K562 (cell line): ENCODE measurements around the gene HOXA5. TPM values are rescaled to one million over a fixed set of nuclear protein-coding genes. Genes with fewer than 3 reads are reported as not detected.

ENCODE experiments used
- ATAC-seq: fragments of 200-7000 bp; cut with Tn5 transposase; 3 replicates; pipeline ENCODE4 v1.9.1; 2020; ENCODE audit warnings: moderate library complexity
- BruUV-seq: library from RNA; stranded (reverse); fragments of 400-500 nt; replicated peaks from 2 replicates; lab custom pipeline; 2021; lab: Mats Ljungman, UMichigan
- CTCF ChIA-PET: fragments of 300-600 bp; formaldehyde crosslinking; extraction: SDS; loops from one replicate; lab custom pipeline; 2021; ENCODE audit warnings: low intra/inter-chr PET ratio; lab: Yijun Ruan, JAX
- POLR2A ChIA-PET: fragments of 300-600, 350-650 bp; sonication (Branson Sonifier 250); formaldehyde crosslinking; extraction: SDS; loops from one replicate; lab custom pipeline; 2021; ENCODE audit warnings: antibody characterized with exemption, inconsistent platforms; lab: Yijun Ruan, JAX
- DNase-seq, 4 experiments: peaks; one replicate each; pipeline versions ENCODE4 v3.0.0 to v3.0.0-alpha.2; 2011 to 2018; ENCODE audit warnings: low spot score in 3 of 4, mixed read lengths in 3 of 4; ENCODE audit errors: extremely low read depth in 1 of 4
- FAIRE-seq: peaks from 2 replicates; lab custom pipeline; 2011; peaks lifted over from hg19 to GRCh38; lab: Jason Lieb, UNC
- H2AFZ ChIP-seq: 2 replicates; pipeline ENCODE4 v1.6.0; 2011; ENCODE audit warnings: low read depth, low read length, control low read depth, inconsistent platforms
- H3K27ac ChIP-seq: fragments of 200-600 bp; 3 replicates; pipeline ENCODE4 v1.8.0; 2011; ENCODE audit warnings: low read depth, mild to moderate bottlenecking, control low read depth, inconsistent platforms, low read length, moderate library complexity, mixed read lengths; ENCODE audit errors: extremely low read depth
- H3K27me3 ChIP-seq, 2 experiments: fragments of 300-600 bp in 1 of 2; 2 replicates in 1 of 2; 3 replicates in 1 of 2; pipeline versions ENCODE4 v1.6.0 to v1.8.0; 2011; ENCODE audit warnings: inconsistent platforms in 2 of 2, low read length in 2 of 2, mild to moderate bottlenecking in 1 of 2, mixed read lengths in 1 of 2, moderate library complexity in 1 of 2; ENCODE audit not compliant: control insufficient read depth in 2 of 2, insufficient read depth in 2 of 2
- H3K36me3 ChIP-seq: fragments of 300-600 bp; 3 replicates; pipeline ENCODE4 v1.8.0; 2011; ENCODE audit warnings: mild to moderate bottlenecking, low read length, inconsistent platforms; ENCODE audit not compliant: control insufficient read depth, insufficient read depth
- H3K4me1 ChIP-seq, 2 experiments: fragments of 200-600 bp in 1 of 2; replicated peaks in 1 of 2; 2 replicates in 1 of 2; 3 replicates in 1 of 2; pipeline versions ENCODE4 v1.5.1 to v1.8.0; 2011; ENCODE audit warnings: inconsistent platforms in 2 of 2, low read length in 2 of 2, mild to moderate bottlenecking in 1 of 2, mixed read lengths in 1 of 2, moderate library complexity in 1 of 2; ENCODE audit not compliant: control insufficient read depth in 2 of 2, insufficient read depth in 2 of 2
- H3K4me2 ChIP-seq: 2 replicates; pipeline ENCODE4 v1.6.1; 2011; ENCODE audit warnings: low read length, control low read depth, inconsistent platforms, mixed read lengths; ENCODE audit not compliant: insufficient read depth
- H3K4me3 ChIP-seq: fragments of 200-600 bp; sonication (generic), shearing (Covaris generic); 2 replicates; pipeline ENCODE4 v1.5.1; 2016; ENCODE audit warnings: control low read depth, inconsistent platforms
- H3K79me2 ChIP-seq: fragments of 200-600 bp; 3 replicates; pipeline ENCODE4 v1.8.0; 2011; ENCODE audit warnings: low read length, inconsistent platforms; ENCODE audit not compliant: control insufficient read depth, insufficient read depth
- H3K9ac ChIP-seq, 2 experiments: 2 replicates each; pipeline versions ENCODE4 v1.6.0 to v1.6.1; 2011; ENCODE audit warnings: low read depth in 2 of 2, low read length in 2 of 2, control low read depth in 1 of 2, inconsistent platforms in 1 of 2, mild to moderate bottlenecking in 1 of 2, mixed read lengths in 1 of 2; ENCODE audit not compliant: insufficient read depth in 1 of 2
- H3K9me1 ChIP-seq: one replicate; pipeline ENCODE4 v1.6.0; 2011; ENCODE audit warnings: inconsistent platforms, mild to moderate bottlenecking, low read length, moderate library complexity; ENCODE audit not compliant: control insufficient read depth, insufficient read depth
- H3K9me3 ChIP-seq: replicated peaks from 2 replicates; pipeline ENCODE4 v1.5.1; 2011; ENCODE audit warnings: low read depth, low read length, inconsistent platforms; ENCODE audit not compliant: control insufficient read depth, insufficient read depth
- H4K20me1 ChIP-seq: replicated peaks from 2 replicates; pipeline ENCODE4 v1.6.1; 2011; ENCODE audit warnings: low read length, inconsistent platforms, mixed read lengths; ENCODE audit not compliant: control insufficient read depth, insufficient read depth
- CBX3 ChIP-seq, 2 experiments: IDR thresholded peaks; 1 replicate in 1 of 2; 2 replicates in 1 of 2; pipeline ENCODE4 v1.6.1; 2012; ENCODE audit warnings: inconsistent platforms in 2 of 2, low read length in 2 of 2, borderline replicate concordance in 1 of 2, control low read depth in 1 of 2
- HCFC1 ChIP-seq: IDR thresholded peaks from 2 replicates; pipeline ENCODE4 v1.6.1; 2012; ENCODE audit warnings: low read depth, low read length, improper control_type of control experiment
- HOXB6 ChIP-seq: fragments of 250-450 bp; sonication (Bioruptor Pico); IDR thresholded peaks from 2 replicates; pipeline ENCODE4 v1.5.1; 2022; ENCODE audit warnings: mild to moderate bottlenecking, borderline replicate concordance
- PTTG1 ChIP-seq: fragments of 450-650 bp; IDR thresholded peaks from 2 replicates; pipeline ENCODE4 v1.6.1; 2016; ENCODE audit warnings: low read depth, mild to moderate bottlenecking, missing genetic modification characterization, missing compliant biosample characterization
- SMAD3 ChIP-seq: fragments of 450-650 bp; formaldehyde crosslinking; conservative IDR thresholded peaks from 2 replicates; pipeline ENCODE4 v1.4.0; 2020; ENCODE audit warnings: mild to moderate bottlenecking
- YY1 ChIP-seq, 3 experiments: IDR thresholded peaks; 2 replicates each; pipeline ENCODE4 v1.6.1; 2011; ENCODE audit warnings: low read length in 2 of 3, mild to moderate bottlenecking in 2 of 3, moderate library complexity in 2 of 3, borderline replicate concordance in 1 of 3, control low read depth in 1 of 3, low read depth in 1 of 3; ENCODE audit not compliant: insufficient read depth in 3 of 3, insufficient replicate concordance in 2 of 3, control insufficient read depth in 1 of 3, insufficient read length in 1 of 3; ENCODE audit errors: extremely low read depth in 1 of 3
- ZBTB1 ChIP-seq: sonication (generic); formaldehyde crosslinking; IDR thresholded peaks from 2 replicates; pipeline ENCODE4 v1.8.1; 2023; ENCODE audit warnings: missing genetic modification reagents, low read depth, mild to moderate bottlenecking, borderline replicate concordance
- ZNF121 ChIP-seq: sonication (generic); formaldehyde crosslinking; conservative IDR thresholded peaks from 2 replicates; pipeline ENCODE4 v1.8.0; 2022; ENCODE audit warnings: missing genetic modification reagents
- ZNF408 ChIP-seq: fragments of 250-450 bp; sonication (Bioruptor Pico); IDR thresholded peaks from 2 replicates; pipeline ENCODE4 v1.4.0; 2020; ENCODE audit warnings: low read depth, mild to moderate bottlenecking, moderate library complexity
- WGBS: fragments of 100-300 bp; shearing (Covaris generic); methylation state at CpG from one replicate; pipeline ENCODE4 v1.1.6; 2016; ENCODE audit warnings: low coverage, mixed read lengths; ENCODE audit not compliant: insufficient coverage; ENCODE audit errors: missing lambda C conversion rate; 5-methylcytosine and 5-hydroxymethylcytosine counted together
- in situ Hi-C: fragments of 300-500 bp; cut with MboI; formaldehyde crosslinking; loops from 4 replicates; pipeline ENCODE4 v1.15.0; 2018; ENCODE audit warnings: inconsistent platforms, mixed read lengths
- intact Hi-C: fragments of 100-400 bp; cut with micrococcal nuclease; formaldehyde crosslinking; loops from 2 replicates; pipeline ENCODE4 v1.14.2; 2022
- polyA plus RNA-seq, 8 experiments: library from polyadenylated mRNA; depleted of rRNA in 4 of 8; stranded (reverse) in 5 of 8; unstranded in 3 of 8; fragments of >200 nt; fragmentation: Nextera tagmentation in 2 of 8; fragmentation: Illumina TruSeq in 1 of 8; extraction: Ambion mirVana in 2 of 8; extraction: Trizol in 1 of 8; gene quantifications; 2 replicates each; pipeline versions ENCODE4 v1.2.1 to v1.2.3, GENCODE V29; 2011 to 2014; ENCODE audit warnings: inconsistent platforms in 1 of 8, missing spikeins in 1 of 8
- total RNA-seq, 7 experiments: library from RNA; depleted of rRNA in 6 of 7; stranded (reverse); fragments of >200 nt in 6 of 7; fragmentation: Illumina TruSeq in 2 of 7; extraction: Trizol in 2 of 7; gene quantifications; 2 replicates each; pipeline versions ENCODE4 v1.2.1 to v1.2.3, GENCODE V29; 2011 to 2021; ENCODE audit warnings: low replicate concordance in 1 of 7

Gene HOXA5
- total and polyA plus RNA-seq, 9 of the 15 experiments (the other 6 are each of a cell fraction or from before 2014, with no cell fraction given): 0.13 TPM; not detected in 8

- H3K9me3 ChIP-seq: no peaks in the 10 kb centered on the region; the same call in 1 of the 2 replicates
- H3K9me1 ChIP-seq: no peaks in the 10 kb centered on the region
- DNase-seq: no peak
- no peak overlapping the region for H3K4me3 ChIP-seq
- H4K20me1 ChIP-seq: no peaks in the 10 kb centered on the region
- 2% methylated on average over 20 of the region's 22 CpGs for WGBS
- in situ Hi-C loops: no loop called here
- no peaks in the 10 kb centered on the region for H3K79me2 ChIP-seq
- no peak for TF ChIP-seq PTTG1 (tag)
- TF ChIP-seq ZNF408 (CRISPR knock-in tag): no peak
- TF ChIP-seq ZNF121 (CRISPR knock-in tag): no peak
- TF ChIP-seq CBX3 (IDR thresholded peaks at IDR 0.05; ENCODE audit: borderline replicate concordance in 1 of 2, low read length in 2 of 2): no peak
- no peak for TF ChIP-seq SMAD3 (CRISPR knock-in tag)
- no peak for TF ChIP-seq YY1 (IDR thresholded peaks at IDR 0.05; ENCODE audit: borderline replicate concordance in 1 of 3, control insufficient read depth in 1 of 3, extremely low read depth in 1 of 3, insufficient read depth in 3 of 3, insufficient read length in 1 of 3, insufficient replicate concordance in 2 of 3, low read depth in 1 of 3, low read length in 2 of 3)
- no peak for TF ChIP-seq ZBTB1 (CRISPR knock-in tag)
- TF ChIP-seq HOXB6 (CRISPR knock-in tag): no peak
- TF ChIP-seq HCFC1: no peak
- ChIA-PET CTCF (no interaction called here), POLR2A (no interaction called here)
- intact Hi-C loops: no loop called here
- H3K4me2 ChIP-seq: no peak overlapping the region
- BruUV-seq: no TSS peak
- peaks cover 0 to 7% of the 10 kb centered on the region in 2 experiments; a peak in 1 of 5 replicates for H3K4me1 ChIP-seq
- no peak overlapping the region for H3K9ac ChIP-seq
- no peak for ATAC-seq
- FAIRE-seq: no peak
- no peak overlapping the region for H3K27ac ChIP-seq
- H3K27me3 ChIP-seq: peaks cover 27 to 73% of the 10 kb centered on the region in 2 experiments
- no peak overlapping the region for H2AFZ ChIP-seq
- no peaks in the 10 kb centered on the region for H3K36me3 ChIP-seq
These were observed 33.7 kb upstream of the HOXA5 start for GRCh38 chr7:27176962-27177794.
